Stimulated activated CD4-positive, alpha-beta T cell treated with anti-CD3 and anti-CD28 coated beads, TNF-alpha, amount 100 ng/mL, for 24 hours (primary cell): Measurements from ENCODE around the gene EXOC6B.

Experiments used
- DNase-seq, 3 experiments: peaks; one replicate each; pipeline ENCODE4 v3.0.0-alpha.2; 2020; ENCODE audit warnings: low read depth in 3 of 3

Gene EXOC6B

DNA sequence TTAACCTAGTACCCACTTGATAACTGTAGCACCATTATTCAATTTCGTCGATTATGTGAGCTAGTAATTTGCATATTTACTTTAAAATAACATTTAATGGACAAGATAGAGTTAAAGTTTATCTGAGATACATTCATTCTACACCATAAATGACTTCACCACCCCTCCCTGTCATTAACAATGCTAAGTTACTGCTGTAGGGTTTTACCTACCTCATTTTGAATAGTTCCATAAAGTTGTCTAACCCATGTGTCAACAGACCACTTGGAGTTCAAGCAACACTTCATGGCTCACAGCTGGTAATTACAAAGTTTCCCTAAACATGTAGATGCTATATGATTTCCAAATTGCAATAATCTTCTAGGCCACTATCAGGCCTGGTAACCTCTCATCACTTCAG, 550.7 kb downstream of the EXOC6B start:
- DNase-seq: no peak

DNA sequence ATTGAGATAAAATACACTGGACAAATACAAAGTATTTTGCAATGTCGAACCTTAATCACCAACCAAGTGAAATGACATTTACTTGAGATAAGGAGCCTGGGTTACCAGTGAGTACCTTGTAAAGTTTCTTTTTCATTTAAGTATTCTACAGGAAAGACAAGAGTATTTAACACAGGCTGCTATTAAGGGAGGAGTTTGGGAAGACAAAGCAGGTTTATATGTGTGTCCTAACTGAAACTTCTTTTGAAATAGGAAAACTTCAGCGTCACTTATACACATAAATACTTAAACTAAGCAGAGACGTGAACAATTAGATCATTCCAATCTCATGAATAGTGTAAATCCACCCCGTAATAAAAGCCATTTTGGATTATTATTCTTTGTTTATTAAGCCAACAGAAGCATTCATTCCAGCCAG, 551.4 kb downstream of the EXOC6B start:
- DNase-seq: no peak

DNA sequence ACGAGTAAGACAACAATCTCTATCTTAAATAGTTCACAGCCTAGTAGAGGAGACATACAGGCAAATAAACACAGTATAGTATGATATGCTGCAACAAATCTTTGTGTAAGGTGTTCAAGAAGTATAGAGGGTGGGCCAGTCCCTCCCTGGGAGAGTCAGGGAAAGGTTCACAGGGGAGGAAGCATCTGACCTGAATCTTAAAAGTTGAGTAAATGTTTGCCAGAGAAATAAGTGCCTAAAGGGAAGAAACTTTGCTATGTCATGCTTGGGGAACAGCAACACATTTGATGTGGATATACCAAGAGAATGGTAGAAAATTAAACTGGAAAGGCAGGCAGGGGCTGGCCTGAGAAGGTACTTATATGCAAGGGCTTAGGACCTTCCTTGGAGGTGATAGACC, 552.4 kb downstream of the EXOC6B start:
- no peak for DNase-seq

DNA sequence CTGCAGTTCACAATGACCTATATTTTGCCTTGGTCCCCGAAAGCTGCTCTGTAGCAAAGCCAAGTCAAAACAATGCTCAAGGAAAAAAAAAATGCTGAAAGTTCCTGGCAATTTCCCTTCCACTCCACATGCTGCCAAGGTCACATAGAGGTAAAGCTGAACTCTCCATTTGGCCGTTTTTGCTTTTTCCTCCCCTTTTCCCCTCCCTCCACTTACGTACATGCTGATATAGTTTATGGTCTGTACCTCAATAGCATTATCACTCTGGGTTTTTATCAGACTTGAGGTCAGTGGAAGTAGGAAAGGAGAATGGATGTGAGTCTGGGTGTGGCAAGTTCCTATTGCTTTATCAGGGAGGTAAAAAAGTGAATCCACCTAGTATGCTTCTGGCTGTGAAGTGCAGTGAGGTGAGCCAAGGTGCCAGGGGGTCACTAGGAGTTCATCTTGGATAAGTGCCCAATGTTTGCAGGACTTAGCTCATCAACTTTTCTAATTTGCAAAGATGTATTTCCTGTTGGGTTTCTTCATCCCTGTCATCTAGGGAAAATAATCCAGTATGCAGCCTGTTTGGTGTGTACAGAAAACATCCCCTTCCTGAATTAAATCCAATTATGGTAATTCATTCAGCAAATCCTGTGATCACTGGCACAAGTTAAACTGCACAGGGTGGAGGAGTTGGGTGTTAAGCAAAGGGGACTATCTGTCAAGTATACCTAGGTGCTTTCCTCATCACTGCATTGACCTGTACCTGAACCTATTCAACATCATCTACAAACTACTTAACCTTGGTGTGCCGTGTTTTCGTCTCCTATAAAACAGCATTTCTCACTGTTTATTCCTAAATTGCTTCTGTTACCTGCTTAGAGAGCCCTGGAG, 553.8 kb downstream of the EXOC6B start:
- no peak for DNase-seq

DNA sequence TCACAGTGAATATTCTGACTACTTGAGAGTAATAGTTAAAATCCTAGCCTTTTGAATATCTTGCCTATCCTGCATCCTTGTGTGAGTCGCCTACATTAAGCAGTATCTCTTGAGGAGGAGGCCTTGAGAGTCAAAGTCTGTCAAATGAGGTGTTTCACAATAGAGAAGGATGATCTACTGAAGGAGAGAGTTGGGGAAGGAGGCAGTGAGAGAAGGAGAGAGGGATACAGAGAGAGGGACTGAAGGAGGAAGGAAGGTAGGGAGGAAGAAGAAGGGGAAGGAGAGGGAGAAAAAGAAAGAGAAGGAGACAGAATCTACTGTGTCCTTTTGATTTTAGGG, 554.6 kb downstream of the EXOC6B start:
- no peak for DNase-seq

DNA sequence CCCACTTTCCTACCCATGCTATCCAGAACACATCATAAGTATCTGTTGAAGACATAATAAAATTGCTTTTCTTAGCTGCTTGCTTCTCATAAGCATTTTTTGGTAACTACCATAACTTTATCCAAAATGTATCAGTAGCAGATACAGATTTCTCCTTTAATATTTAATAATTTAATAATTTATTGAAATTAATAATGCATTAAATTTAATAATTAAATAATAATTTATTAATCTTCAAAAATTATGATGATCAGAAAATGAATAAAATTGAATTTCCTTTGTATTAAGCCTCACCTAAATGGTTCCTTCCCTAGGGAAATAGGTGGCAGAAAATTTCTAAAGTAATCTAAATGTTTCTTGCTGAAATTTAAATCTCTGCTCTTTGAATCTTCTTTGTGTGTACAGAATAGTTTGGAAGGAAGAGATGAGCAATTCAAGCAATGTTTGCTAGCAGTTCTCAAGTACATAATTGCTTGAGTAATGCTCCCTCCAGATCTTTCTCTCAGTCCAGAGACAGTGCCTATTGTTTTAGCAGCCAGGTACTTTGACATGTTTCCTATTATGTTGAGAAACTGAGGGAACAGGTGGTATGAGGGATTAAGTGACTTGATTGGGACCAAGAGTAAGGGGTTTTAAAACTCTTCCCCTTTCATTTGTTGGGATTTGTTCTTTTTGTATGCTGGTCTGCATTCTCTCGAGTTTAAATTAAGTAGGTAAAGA, 555.1 kb downstream of the EXOC6B start:
- DNase-seq: no peak

DNA sequence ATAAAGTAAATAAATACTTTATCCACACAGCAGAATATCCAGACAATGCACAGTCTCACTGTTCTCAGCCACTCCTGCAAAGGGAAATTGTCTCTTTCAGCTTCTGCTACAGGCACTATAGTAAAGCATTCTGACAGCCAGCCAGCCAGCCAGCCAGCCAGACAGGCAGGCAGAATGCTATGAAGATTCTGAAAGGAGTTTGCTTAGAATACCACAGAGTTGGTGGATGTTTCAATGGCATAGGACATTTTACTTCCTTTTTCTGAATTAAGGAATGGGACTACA, 562.1 kb downstream of the EXOC6B start:
- DNase-seq: no peak

DNA sequence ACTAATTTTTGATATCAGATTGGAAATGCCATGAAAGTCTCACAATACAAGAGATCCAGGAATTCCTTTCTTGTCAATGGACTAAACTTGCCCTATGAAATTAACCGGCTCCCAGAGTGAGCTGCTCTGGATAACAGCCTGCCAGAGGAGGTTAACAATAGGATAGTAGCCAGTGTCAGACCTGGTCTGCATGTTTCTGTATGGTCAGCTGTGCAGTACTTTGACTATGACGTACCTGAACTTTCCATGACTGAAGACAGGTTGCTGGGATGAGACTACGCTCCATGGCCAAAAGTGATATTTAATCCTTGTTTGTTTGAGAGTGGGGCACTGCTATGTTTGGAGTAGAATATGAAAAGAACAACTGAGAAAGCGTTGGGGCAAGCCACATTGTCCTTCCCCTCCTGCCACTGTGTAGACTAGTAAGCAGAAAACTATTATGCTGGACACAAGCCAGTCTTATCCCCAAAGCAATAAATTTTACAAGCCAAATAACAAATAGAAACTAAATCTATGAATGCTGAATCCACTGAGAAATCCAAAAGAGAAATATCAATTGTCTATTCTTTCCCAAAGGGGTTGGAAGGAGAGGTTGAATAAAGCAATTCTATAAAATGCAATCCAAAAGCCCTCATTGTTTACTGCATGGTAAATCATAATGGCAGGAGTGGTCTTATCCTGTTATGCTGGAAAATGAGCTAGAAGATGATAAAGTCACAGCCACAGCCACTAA, 562.6 kb downstream of the EXOC6B start:
- no peak for DNase-seq

DNA sequence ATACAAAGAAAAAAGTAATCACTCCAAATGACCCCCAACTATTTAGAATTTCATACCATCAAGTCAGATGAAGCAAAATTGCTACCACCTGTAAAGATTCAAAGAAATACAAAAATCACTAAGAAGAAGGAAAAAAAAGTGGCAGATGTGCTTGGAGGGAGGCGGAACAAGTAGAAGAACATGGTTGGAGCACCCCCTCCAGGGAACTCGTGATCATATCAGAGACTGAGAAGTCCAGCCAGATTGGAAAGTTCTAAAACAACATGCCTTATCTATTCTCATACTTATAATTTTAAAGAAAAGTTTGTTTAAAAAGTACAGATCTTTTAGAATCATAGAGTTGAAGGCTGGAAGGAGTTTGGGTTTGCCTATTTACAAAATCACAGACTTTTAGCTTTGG, 564.8 kb downstream of the EXOC6B start:
- no peak for DNase-seq

DNA sequence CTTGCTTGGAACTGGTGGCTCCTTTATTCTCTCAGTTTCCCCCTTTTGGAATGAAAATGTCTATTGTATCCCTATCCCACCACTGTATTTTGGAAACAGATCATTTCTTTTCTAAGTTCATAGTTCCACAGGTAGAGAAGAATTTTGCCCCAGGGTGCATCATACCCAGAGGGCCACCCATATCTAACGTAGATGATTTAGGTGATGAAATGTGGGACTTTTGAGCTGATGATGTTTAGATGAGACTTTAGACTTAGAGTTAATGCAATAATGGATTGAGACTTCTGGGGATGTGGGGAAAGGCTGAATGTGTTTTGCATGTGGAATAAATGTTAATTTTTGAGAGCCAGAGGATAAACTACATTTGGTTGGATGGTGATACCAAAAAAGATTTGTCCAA, 570.3 kb downstream of the EXOC6B start:
- no peak for DNase-seq

DNA sequence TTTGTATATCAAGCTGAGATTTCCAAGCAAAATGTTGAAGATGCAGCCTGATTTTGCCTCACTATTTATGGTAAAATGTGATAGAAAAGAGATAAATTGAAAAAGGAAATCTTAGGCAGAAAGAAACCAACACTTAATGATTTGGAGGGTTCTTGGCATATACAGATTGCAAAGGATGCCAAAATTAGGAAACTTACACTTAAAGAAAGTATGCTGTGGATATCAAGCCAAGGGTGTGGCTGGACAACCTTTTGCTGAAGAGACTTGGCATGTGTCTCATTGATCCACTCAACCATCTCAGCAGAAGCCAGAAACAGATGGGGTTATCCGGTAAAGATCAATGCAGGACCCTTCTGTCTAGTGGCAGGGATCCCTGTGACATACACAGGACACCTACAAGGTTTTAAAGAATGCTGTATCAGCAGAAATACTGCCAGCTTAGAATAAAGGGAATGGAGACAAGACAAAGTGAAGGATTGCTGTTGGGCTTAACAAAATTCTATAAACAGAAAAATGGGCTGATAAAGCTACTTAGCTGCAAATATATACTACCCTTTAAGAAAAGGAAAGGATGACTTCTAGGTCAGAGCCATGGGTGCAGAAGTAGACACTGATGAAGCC, 570.9 kb downstream of the EXOC6B start:
- no peak for DNase-seq

DNA sequence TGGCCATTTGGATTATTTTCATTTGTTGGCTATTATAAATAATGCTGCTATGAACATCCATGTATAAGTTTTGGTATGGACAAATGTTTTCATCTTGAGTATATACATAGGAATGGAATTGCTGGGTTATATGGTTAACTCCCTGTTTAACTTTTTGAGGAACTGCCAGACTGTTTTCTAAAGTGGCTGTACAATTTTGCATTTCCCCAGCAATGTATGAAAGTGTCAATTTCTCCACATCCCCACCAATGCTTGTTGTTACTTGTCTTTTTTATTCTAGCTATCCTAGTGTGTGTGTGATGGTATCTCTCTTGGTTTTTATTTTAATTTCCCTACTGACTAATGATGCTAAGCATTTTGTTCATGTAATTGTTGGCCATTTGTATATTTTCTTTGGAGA, 587.5 kb downstream of the EXOC6B start:
- no peak for DNase-seq

DNA sequence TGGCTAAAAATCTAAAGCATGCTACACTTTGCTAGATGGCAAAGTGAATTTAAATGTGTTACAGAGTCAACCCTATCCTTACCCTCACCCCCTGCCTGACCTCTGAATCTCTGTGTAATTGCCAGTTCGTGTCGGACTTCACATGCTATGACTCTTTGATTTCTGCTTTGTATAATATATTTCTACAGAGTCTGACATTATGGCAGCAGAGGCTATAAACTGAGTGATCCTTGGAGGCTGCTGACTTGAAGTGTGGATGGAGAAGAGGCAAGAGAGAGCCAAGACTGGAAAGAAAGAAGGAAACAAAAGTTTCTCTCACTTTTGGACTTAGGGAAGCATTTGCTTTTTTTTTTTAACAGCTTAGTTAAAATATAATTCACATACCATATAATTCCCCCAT, 588.3 kb downstream of the EXOC6B start:
- DNase-seq: no peak

DNA sequence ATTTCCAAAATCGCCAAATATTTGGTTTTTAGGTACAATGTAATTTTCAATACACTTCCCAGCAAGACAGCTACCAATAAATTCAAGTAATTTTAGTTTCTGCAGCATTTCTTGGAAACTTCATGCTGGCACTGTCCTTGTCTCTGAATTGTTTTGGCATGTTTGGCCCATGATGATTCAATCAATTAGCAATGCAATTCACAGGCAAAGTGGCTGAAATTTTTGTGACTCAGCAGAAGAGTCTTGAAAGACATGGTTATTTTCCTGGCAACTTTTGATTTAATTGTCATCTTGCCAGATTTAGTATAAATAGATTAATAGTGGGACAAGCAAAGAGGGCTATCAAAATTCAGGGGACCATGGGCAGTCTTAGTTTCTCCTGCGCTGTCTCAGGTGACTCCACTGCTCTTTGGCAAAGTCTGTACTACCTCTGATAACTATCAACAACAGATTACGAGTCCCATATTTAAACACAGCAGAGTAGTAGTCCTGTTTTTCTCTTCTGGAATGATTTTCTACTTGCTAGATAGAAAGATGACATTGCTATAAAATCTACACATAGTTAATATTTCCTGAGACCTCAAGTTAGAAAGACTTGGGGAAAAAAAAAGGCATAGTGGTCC, 589.3 kb downstream of the EXOC6B start:
- DNase-seq: no peak

DNA sequence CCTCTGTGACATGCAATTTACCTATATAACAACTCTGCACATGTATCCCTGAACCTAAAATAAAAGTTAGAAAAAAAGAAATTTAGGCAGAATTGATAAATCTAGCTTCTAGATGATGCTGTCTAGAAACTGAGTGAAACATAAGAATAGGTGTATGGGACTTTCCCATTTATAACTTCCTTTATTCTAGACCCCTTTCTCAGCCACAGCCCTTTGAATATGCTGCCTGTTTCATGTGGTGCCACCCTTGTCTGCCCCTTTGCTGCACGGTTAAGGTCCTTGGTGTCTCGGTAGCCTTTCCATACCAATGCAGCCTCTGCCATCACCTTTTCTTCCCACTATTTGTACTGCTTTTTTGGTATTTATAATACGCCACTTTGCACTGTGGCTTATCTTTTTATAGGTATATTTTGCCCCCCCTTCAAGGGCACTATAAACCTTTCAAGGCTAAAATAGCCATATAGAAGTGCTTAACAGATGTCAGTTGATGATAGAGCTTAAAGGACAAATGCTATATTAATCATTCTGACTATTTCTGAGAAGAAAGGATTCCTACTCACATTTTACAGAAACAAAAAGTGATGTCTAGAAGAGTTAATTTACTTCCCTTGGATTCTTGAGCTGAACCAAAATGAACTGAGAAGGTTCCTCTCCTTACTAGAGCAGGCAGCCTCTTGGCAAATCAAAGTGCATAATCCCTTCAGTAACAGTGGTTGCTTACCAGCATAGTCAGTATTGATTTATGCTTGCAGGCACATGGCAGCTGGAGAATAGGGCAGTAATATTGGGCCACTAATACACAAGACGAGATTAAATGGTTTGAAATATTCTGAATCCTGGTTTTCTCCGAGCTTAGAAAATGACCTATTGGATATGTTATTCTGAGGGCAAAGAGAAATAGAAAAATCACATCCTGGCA, 590.1 kb downstream of the EXOC6B start:
- no peak for DNase-seq

DNA sequence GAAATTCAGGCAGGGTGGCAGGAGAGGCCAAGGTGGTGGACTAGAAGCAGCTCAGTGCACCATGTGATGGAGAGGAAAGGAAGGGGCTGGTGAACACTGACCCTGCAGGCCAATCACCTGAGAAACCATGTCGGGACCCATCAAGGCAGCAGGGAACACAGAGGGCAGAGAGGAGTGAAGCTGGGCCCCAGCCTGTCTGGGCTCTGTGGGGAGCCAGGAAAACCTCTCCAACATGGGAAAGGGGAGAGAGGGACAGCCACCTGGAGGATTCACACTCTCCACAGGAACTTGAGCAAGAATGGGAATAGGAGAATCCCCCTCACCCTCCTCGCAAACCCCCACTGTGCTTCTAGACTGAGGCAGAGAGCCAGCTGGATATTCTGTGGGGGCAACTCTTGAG, 592.6 kb downstream of the EXOC6B start:
- no peak for DNase-seq

DNA sequence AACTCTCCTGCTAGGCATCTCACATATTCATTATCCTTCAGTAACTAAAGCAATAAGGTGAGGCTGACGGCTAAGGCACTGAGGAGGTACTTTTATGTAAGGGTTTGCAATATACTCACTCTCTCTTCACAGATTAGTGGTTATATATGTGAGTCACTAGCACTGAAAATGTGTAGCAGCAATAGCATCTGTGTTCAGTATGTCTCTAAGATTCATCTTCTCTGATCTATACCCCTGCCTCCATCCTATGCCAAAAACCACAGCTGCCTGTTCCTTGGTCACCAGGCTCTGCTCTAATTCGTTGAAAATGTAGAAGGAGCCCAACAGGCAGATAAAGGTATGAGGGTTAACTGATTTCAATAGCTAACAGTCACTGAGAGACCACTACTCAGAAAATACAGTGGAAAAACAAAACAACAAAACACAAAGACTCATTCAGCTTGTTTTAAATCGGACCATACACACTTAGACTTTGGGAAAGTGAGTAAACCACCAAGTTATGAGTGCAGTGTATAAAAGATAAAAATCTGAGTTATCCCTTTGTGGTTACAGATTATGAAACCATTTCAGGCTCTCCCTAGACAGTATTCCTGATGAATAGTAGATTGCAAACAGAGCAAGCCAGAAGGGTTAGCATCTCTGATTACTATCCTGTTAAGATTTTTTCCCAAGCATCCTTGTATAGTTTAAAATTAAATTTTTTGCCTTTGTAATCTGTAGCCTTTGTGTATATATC, 602.8 kb downstream of the EXOC6B start:
- no peak for DNase-seq

DNA sequence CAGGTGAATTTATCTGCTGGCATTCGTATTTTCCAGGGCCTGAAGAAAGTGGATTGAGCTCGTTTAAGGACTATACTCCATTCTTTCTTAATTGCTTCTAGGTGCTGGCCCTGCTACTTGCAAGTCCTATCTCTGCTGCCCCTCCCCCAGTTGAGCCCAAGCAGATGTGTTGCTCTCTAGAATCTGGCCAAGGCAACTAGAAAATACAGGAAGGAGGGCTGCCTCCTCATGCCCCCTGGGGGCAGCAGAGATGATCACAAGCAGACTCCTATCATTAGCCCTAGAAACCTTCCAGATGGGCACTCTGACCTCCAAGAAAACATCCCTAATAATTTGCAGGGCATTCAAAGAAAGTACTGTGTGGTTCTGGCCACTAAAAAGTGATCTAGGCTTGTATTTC, 605.7 kb downstream of the EXOC6B start:
- no peak for DNase-seq

DNA sequence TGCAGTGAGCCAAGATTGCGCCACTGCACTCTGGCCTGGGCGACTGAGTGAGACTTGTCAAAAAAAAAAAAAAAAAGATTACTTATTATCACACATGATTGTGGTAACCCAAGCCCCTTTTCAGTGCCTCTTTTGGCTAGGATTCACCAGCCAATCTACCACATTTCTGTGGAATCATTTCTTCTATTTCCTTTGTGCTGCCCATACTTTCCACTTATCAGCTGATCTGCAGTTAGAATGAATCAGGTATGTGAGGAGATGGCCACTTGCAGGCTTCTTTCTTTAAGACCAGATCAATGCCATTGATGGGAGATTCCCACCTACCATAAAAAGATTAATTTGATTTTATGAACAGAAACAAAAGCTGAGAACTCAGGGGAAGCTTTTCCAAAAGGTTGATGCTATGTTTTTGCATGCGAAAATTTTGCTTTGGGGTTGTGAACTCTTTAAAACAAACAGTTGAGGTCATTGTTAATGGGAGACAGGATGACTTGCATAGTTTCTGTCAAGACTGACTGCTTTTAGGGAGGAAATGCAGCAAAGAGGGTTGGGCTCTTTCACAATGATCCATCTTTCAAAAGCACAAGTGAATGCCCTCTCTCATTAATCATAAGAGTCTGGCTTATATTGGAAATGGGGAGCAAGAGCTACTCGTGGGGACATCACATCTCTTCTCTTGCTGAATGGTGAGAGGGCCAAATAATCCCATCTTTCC, 611.2 kb downstream of the EXOC6B start:
- no peak for DNase-seq

DNA sequence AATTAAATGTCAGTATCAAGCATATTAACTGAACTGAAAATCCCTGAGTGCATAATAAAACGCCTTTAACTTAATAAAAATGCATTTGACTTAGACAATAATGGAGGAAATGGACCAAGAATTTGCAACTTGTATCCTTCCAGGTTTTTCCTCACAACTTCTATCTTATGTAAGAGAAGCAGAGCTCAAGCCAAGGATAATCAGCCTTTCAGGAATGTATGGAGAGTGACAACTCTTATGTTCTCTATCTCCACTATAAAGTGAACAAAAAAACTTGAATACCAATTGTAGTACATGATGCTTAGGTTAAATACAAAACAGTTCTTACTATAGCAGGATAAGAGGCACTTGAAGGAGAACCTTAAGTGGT, 613.4 kb downstream of the EXOC6B start:
- no peak for DNase-seq
